Activated CD4-positive, alpha-beta T cell treated with anti-CD3 and anti-CD28 coated beads, Interleukin-2, amount 10 ng/mL, durations not matched to agents 24 days and 14 days (primary cell): ENCODE results near the gene NDUFS1. TPM values are rescaled to one million over a fixed set of nuclear protein-coding genes. Genes with fewer than 3 reads are reported as not detected.
"Not testable (repeated sequence)": the region's sequence is repeated elsewhere in the genome, so short reads cannot be mapped to it uniquely, and the experiment has no call there.

Source experiments
- DNase-seq: peaks from one replicate; pipeline ENCODE4 v3.0.0; 2022
- H3K27ac Mint-ChIP-seq: one replicate; pipeline ENCODE4 v1.8.0; 2022; ENCODE audit warnings: mild to moderate bottlenecking, mixed read lengths
- H3K27me3 Mint-ChIP-seq: one replicate; pipeline ENCODE4 v1.8.0; 2022; ENCODE audit warnings: mixed read lengths
- H3K36me3 Mint-ChIP-seq: one replicate; pipeline ENCODE4 v1.8.0; 2022; ENCODE audit warnings: low read depth, mild to moderate bottlenecking, mixed read lengths
- H3K4me1 Mint-ChIP-seq: one replicate; pipeline ENCODE4 v1.8.0; 2021; ENCODE audit warnings: mixed read lengths
- H3K4me3 Mint-ChIP-seq: one replicate; pipeline ENCODE4 v1.8.0; 2022; ENCODE audit warnings: mild to moderate bottlenecking, moderate library complexity, mixed read lengths
- H3K9me3 Mint-ChIP-seq: one replicate; pipeline ENCODE4 v1.8.0; 2021; ENCODE audit warnings: mixed read lengths
- intact Hi-C: fragments of 100-400 bp; cut with micrococcal nuclease; formaldehyde crosslinking; loops from one replicate; pipeline ENCODE4 v1.15.1; 2023
- total RNA-seq: library from RNA; stranded (reverse); gene quantifications from 2 replicates; pipeline ENCODE4 v1.2.3, GENCODE V29; 2022

Gene NDUFS1
- total RNA-seq, 1 donor from 2014 or later, result 81.5 TPM

DNA sequence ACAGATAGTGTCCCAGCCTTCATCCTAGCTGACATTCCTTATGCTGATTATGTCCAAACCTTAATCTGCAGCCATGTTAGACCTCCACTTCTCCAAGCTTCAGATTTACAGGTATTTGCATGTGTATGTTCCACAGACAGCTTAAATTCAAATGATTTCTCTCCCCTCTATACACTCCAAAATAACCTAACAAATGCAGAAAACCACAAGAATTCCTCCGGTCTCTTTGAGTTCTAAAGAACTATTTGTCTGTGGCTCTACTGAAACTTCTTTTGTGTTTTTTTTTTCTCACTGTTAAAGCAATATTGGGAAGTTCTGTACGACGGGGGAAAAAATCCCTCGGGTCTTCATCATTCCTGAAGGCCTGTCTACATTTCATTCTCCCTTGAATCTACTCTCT is 8.6 kb downstream of the NDUFS1 start:
- Mint-ChIP-seq H3K4me1 (peaks cover 20% of the 10 kb centered on the region), H3K27ac (peak overlapping the region; percentile 3), H3K27me3 (no peaks in the 10 kb centered on the region), H3K36me3 (peaks cover 35% of the 10 kb centered on the region), H3K9me3 (no peaks in the 10 kb centered on the region), H3K4me3 (no peak overlapping the region)
- no peak for DNase-seq
- intact Hi-C loops, result no loop called here

DNA sequence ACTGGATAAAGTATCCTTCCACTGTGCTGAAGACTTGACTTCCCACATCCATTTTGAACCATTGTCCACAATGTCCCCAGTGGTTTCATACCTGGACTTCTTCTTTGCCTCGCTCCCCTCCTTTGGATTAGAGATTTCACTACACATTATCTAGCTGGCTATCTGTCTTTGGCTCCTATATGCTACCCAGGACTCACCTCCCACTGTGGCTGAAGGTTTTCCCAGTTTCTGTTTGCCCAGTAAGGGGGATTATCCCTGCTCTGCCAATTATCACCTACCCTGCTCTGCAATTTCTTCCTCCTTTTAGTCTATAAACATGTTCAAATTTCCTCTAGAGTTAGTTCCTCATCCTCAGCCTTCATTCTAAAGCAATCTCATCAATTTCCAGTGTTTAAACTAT is 9.1 kb downstream of the NDUFS1 start:
- H3K27me3 Mint-ChIP-seq, result no peaks in the 10 kb centered on the region
- peaks cover 40% of the 10 kb centered on the region for H3K36me3 Mint-ChIP-seq
- no peaks in the 10 kb centered on the region for H3K9me3 Mint-ChIP-seq
- H3K4me1 Mint-ChIP-seq, result peaks cover 20% of the 10 kb centered on the region
- no peak overlapping the region for H3K4me3 Mint-ChIP-seq
- H3K27ac Mint-ChIP-seq, result no peak overlapping the region
- DNase-seq, result no peak
- intact Hi-C loops, result no loop called here

- intact Hi-C loops, result no loop called here
- peaks cover 44% of the 10 kb centered on the region for H3K36me3 Mint-ChIP-seq
- H3K9me3 Mint-ChIP-seq, result no peaks in the 10 kb centered on the region
- peaks cover 19% of the 10 kb centered on the region for H3K4me1 Mint-ChIP-seq
- H3K27ac Mint-ChIP-seq, result no peak overlapping the region
- DNase-seq, result no peak
- H3K4me3 Mint-ChIP-seq, result no peak overlapping the region
- no peaks in the 10 kb centered on the region for H3K27me3 Mint-ChIP-seq
These were observed 9.9 kb downstream of the NDUFS1 start for GRCh38 chr2:206149330-206149729.

GRCh38 chr2:206145665-206146064 is 13.6 kb downstream of the NDUFS1 start:
- H3K4me1 Mint-ChIP-seq, result peaks cover 8% of the 10 kb centered on the region
- no peaks in the 10 kb centered on the region for H3K9me3 Mint-ChIP-seq
- H3K27me3 Mint-ChIP-seq, result no peaks in the 10 kb centered on the region
- DNase-seq, result no peak
- no peak overlapping the region for H3K27ac Mint-ChIP-seq
- no peak overlapping the region for H3K4me3 Mint-ChIP-seq
- peaks cover 52% of the 10 kb centered on the region for H3K36me3 Mint-ChIP-seq
- intact Hi-C loops, result no loop called here

DNA sequence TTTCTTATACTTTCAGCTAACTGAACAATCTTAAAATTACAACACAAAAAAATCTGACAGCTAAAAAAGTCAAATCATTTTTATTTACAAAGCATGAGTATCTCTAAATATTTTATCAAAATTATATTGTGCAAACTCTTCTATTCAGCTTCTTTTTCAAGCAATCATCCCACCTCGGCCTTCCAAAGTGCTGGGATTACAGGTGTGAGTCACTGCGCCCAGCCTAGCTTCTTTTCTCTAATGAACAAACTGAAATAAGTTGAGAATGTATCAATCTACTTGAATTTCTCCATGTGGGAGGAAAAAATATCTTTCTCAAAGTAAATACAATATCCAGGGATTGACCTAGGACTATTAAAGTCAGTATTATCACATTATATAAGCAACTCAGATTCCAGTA is 14.9 kb downstream of the NDUFS1 start:
- H3K27ac Mint-ChIP-seq, result no peak overlapping the region
- no peak for DNase-seq
- H3K36me3 Mint-ChIP-seq, result peaks cover 48% of the 10 kb centered on the region
- H3K4me1 Mint-ChIP-seq, result no peaks in the 10 kb centered on the region
- no peaks in the 10 kb centered on the region for H3K27me3 Mint-ChIP-seq
- H3K4me3 Mint-ChIP-seq, result no peak overlapping the region
- no peaks in the 10 kb centered on the region for H3K9me3 Mint-ChIP-seq
- intact Hi-C loops, result no loop called here

DNA sequence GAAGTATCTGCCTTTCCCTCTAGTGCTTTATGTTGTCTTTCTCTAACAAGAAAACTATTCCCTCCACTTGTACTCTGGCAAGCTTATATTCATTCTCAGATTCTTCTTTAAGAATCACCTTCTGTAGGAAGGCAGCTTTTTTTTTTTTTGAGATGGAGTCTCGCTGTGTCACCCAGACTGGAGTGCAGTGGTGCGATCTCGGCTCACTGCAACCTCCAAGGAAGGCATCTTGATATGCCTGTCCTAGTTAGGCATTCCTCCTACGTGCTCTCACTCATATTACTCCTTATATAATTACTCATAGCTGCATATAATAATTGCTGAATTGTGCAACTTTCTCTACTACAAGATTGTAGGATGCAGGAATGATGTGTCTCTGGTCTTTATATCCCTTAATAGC is 15.8 kb downstream of the NDUFS1 start:
- H3K4me1 Mint-ChIP-seq, result no peaks in the 10 kb centered on the region
- no peaks in the 10 kb centered on the region for H3K27me3 Mint-ChIP-seq
- peaks cover 47% of the 10 kb centered on the region for H3K36me3 Mint-ChIP-seq
- DNase-seq, result no peak
- no peak overlapping the region for H3K27ac Mint-ChIP-seq
- no peak overlapping the region for H3K4me3 Mint-ChIP-seq
- H3K9me3 Mint-ChIP-seq, result no peaks in the 10 kb centered on the region
- intact Hi-C loops, result no loop called here

DNA sequence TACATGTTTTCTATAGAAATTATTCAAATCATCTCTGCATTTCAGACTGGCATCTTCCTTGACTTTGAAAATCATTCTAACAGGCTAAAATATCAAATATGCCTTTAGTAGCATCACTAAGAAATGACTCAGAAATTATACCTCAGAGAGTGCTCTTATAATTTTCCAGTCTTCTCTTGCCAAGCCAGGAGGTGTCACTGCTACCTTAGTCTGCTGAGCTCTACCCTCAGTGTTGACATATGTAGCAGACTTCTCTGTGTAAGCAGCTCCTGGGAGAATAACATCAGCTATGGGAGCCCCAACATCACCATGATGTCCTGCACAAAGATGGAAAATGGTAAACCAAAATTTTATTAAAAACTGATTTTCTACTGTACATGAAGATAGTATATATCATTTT is 31.6 kb downstream of the NDUFS1 start:
- H3K27ac Mint-ChIP-seq, result no peak overlapping the region
- no peaks in the 10 kb centered on the region for H3K9me3 Mint-ChIP-seq
- DNase-seq, result no peak
- H3K4me1 Mint-ChIP-seq, result no peaks in the 10 kb centered on the region
- intact Hi-C loops, result no loop called here
- no peak overlapping the region for H3K4me3 Mint-ChIP-seq
- H3K27me3 Mint-ChIP-seq, result no peaks in the 10 kb centered on the region
- peaks cover 38% of the 10 kb centered on the region for H3K36me3 Mint-ChIP-seq

- DNase-seq, result no peak
- Mint-ChIP-seq H3K27me3 (no peaks in the 10 kb centered on the region), H3K4me1 (no peaks in the 10 kb centered on the region), H3K4me3 (no peak overlapping the region), H3K9me3 (peaks cover 3% of the 10 kb centered on the region), H3K27ac (no peak overlapping the region), H3K36me3 (peaks cover 54% of the 10 kb centered on the region)
- intact Hi-C loops, result no loop called here
These were observed 33.3 kb downstream of the NDUFS1 start for GRCh38 chr2:206125901-206126300.

DNA sequence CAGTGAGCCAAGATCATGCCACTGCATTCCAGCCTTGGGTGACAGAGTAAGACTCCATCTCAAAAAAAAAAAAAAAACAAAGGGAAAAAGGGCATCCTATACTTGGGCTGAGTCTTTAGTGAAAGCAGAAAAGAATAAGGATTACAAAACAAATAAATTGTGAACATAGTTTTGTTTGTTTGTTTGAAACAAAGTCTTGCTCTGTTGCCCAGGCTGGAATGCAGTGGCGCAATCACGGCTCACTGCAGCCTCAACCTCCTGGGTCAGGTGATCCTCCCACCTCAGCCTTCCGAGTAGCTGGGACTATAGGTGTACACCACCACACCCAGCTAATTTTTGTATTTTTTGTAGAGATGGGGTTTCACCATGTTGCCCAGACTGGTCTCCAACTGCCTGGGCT is 36.7 kb downstream of the NDUFS1 start:
- Mint-ChIP-seq H3K36me3 (peaks cover 55% of the 10 kb centered on the region), H3K9me3 (peaks cover 10% of the 10 kb centered on the region)
- H3K27me3 Mint-ChIP-seq, H3K4me3 Mint-ChIP-seq, intact Hi-C loops, H3K4me1 Mint-ChIP-seq, H3K27ac Mint-ChIP-seq, DNase-seq: not testable (repeated sequence)

DNA sequence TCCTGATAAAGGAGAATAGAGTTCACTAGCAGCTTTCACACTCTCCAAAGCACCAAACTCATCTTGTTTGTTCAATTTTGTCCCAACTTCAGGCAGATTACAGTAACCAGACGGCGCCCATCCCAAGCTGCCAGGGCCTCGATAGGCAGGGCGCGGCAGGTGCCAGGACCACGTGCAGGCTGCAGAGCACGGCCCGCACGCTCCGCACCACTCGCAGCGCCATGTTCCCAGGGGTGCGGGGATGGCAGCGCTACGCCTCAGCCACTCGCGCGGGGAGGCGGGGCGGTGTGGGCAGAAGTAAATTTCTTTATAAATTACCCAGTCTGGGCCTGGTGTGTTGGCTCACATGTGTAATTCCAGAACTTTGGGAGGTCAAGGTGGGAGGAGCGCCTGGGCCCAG is 43.0 kb downstream of the NDUFS1 start:
- Mint-ChIP-seq H3K4me3 (no peak overlapping the region), H3K27ac (no peak overlapping the region), H3K36me3 (peaks cover 41% of the 10 kb centered on the region), H3K4me1 (no peaks in the 10 kb centered on the region), H3K9me3 (peaks cover 10% of the 10 kb centered on the region), H3K27me3 (no peaks in the 10 kb centered on the region)
- intact Hi-C loops, result no loop called here
- no peak for DNase-seq

GRCh38 chr2:206115026-206115578 is 44.1 kb downstream of the NDUFS1 start:
- intact Hi-C loops, result no loop called here
- Mint-ChIP-seq H3K9me3 (peaks cover 2% of the 10 kb centered on the region), H3K27ac (no peak overlapping the region)

DNA sequence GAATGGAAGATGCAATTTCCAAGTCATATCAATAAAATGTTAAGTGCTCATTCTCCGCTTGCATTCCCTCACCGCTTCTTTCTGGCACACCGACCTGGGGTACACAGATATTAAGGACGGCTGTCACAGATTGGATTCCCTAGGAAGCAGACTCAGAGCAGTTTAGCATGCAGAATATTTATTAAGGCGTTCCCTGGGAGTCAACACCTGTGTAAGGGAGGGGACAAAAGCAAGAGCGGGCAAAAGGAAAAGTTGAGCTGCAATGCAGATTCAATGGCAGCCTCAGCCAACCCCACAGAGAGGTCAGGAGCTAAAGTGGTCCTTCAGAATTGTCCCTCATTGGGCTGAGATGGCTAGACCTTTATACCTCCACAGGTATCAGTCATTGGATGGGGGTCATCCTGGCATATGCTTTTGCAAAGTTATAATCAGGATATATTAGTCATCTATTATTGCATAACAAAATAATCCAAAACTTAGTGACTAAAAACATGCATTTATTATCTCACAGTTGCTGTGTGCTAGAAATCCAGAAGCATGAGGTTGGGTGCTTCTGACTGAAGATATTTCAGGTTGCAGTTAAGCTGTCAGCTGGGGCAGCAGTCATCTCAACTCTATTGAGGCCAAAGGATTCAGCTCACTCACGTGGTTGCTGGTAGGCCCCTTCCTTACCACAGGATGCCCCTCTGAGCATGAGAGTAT is 46.2 kb downstream of the NDUFS1 start:
- intact Hi-C loops, result no loop called here
- Mint-ChIP-seq H3K36me3 (peaks cover 21% of the 10 kb centered on the region), H3K9me3 (no peaks in the 10 kb centered on the region), H3K27me3 (no peaks in the 10 kb centered on the region), H3K4me1 (no peaks in the 10 kb centered on the region), H3K4me3 (no peak overlapping the region), H3K27ac (no peak overlapping the region)
- no peak for DNase-seq

More at GRCh38 chr2:206115026-206115578, 44.1 kb downstream of the NDUFS1 start:
- H3K4me1 Mint-ChIP-seq, result no peaks in the 10 kb centered on the region
- H3K4me3 Mint-ChIP-seq, result no peak overlapping the region
- H3K36me3 Mint-ChIP-seq, result peaks cover 30% of the 10 kb centered on the region
- no peak for DNase-seq
- no peaks in the 10 kb centered on the region for H3K27me3 Mint-ChIP-seq

DNA sequence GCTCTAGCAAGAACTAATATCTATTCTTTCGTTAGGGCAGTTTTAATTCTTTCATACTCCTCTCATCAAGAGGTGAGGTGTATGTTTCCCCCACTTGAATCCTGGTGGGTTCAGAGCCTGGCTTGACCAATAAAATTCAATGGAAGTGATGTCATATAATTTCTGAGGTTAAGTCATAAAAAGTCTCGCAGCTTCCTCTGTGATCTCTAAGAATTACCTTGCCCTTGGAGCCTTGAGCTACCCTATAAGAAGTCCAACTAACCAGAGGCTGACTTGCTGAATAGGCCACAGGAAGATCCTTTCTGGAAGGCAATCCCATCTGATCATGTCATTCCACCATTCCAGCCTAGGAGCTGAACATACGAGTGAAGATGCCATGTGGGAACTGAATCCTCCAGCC is 47.1 kb downstream of the NDUFS1 start:
- no peak for DNase-seq
- H3K27me3 Mint-ChIP-seq, result no peaks in the 10 kb centered on the region
- H3K4me1 Mint-ChIP-seq, result no peaks in the 10 kb centered on the region
- intact Hi-C loops, result no loop called here
- H3K4me3 Mint-ChIP-seq, result no peak overlapping the region
- H3K9me3 Mint-ChIP-seq, result no peaks in the 10 kb centered on the region
- peaks cover 19% of the 10 kb centered on the region for H3K36me3 Mint-ChIP-seq
- no peak overlapping the region for H3K27ac Mint-ChIP-seq

DNA sequence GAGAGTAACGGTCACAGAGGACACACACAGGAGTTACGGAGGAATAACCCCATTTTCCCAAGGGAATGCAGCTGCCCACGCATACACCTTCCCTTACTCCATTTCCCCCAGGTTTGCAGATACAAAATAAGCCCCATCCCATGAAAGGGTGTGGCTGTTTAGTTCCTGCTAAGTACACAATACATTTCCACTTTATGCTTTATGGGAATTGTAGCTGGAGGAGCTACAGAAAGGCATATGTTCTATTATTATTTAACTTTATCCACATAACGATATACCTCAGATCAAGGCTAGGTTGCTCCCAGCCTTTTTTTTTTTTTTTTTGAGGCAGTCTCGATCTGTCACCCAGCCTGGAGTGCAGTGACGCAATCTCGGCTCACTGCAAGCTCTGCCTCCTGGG is 50.5 kb downstream of the NDUFS1 start:
- intact Hi-C loops, result no loop called here
- Mint-ChIP-seq H3K36me3 (peaks cover 5% of the 10 kb centered on the region), H3K27me3 (no peaks in the 10 kb centered on the region), H3K4me3 (no peak overlapping the region), H3K27ac (no peak overlapping the region), H3K4me1 (no peaks in the 10 kb centered on the region), H3K9me3 (no peaks in the 10 kb centered on the region)
- DNase-seq, result no peak

- Mint-ChIP-seq H3K4me1 (no peaks in the 10 kb centered on the region), H3K27ac (no peak overlapping the region), H3K4me3 (no peak overlapping the region), H3K9me3 (no peaks in the 10 kb centered on the region), H3K36me3 (no peaks in the 10 kb centered on the region), H3K27me3 (no peaks in the 10 kb centered on the region)
- no peak for DNase-seq
- intact Hi-C loops, result no loop called here
These were observed 53.7 kb downstream of the NDUFS1 start for GRCh38 chr2:206105541-206105940.
